ENCODE results near the gene AVPR1B. TPM values are rescaled to one million over a fixed set of nuclear protein-coding genes. Genes with fewer than 3 reads are reported as not detected.

AVPR1B gene
- not detected in 2 replicates for total RNA-seq (2014; rRNA removed; shearing (Covaris generic); ENCODE audit: low replicate concordance)

DNA sequence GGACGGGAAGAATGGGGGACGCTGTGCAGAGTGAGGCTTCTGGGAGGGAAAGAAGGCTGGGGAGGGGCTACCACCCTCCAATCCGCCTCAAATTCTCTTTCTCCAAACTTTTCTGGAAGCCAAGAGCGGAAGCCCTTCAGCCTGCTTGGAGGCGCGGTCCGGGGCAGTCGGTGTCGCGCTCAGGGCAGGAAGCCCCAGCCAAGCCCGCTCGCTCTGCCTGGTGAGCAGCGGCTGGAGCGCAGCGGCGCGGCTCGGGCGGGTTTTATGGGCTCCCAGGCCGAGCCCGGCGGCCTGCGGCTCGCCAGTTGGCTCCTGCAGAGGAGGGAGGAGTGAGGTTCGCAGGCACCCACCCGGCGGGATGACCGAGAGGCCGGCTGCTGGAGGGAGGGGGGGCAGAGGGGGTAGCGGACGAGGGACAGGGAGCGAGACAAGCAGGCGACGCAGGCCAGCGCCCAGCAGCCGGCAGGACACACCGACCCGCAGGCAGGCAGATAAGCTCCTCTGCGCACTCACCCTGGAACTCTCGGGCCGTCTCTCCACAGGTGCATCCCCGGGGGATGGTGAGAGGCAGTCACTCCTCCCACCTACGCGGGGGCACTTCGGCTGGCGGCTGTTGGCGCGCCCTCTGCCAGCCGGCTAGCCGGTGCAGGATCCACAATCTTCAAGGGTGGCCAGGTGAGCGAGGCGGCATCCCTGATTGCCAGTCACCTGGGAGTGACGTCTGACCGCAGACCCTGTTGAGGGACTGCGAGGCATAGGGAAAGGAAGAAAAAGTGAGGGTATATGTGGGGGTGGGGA is at the start of gene AVPR1B:
TSS of gene AVPR1B (minus strand) at position 238 of the 798 bp plus-strand sequence. CDS start 498 bp downstream, outside the sequence.
- Histone ChIP-seq H3K36me3 (ENCODE audit: insufficient read depth, low read length) (no peaks in the 10 kb centered on the region; the same call in 1 of the 2 replicates), H4K20me1 (ENCODE audit: insufficient read depth, low read depth, low read length) (no peaks in the 10 kb centered on the region), H2AFZ (ENCODE audit: low read length) (no peak within 1 kb of the TSS), H3K9me2 (replicated peaks; ENCODE audit: insufficient read depth, low read length) (no peaks in the 10 kb centered on the region), H3K27ac (ENCODE audit: low read length) (no peak within 1 kb of the TSS), H3K4me3 (ENCODE audit: low read length) (no peak within 1 kb of the TSS), H3K4me2 (ENCODE audit: low read depth, low read length, poor library complexity, severe bottlenecking) (no peak within 1 kb of the TSS), H3K9me3 (ENCODE audit: low read length) (peaks cover 9% of the 10 kb centered on the region; the same call in 1 of the 2 replicates), H3K79me2 (ENCODE audit: low read length) (no peaks in the 10 kb centered on the region), H3K27me3 (ENCODE audit: low read length) (0 out of 2 replicates have a peak, but pooled peaks cover 2% of the 10 kb centered on the region), H3K9ac (ENCODE audit: low read length) (no peak within 1 kb of the TSS), H3K4me1 (ENCODE audit: low read length) (no peaks in the 10 kb centered on the region)
- no peak for DNase-seq

DNA sequence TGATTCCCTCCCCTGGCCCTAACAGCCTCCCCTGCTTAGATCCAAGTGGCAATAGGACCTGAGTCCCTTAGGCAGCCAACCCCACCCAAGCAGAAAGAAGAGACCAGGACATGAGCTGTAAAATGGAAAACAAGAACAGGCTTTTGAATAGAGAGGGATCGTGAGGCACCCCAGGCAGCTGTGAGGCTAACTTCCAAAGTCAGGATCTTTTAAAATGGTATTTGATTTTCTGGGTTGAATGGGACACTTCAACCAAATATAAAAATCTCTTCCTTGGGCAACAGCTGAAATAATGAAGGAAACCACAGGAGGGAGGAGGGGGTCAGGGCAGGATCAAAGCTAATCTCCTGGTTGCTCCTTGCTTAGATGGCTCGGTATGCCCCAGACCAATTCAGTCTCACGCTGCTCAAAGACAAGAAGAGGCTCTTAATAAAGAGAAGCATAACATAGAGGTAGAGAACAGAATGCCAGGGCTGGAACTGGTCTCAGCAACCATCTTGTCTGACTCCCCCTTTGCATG is 28.6 kb upstream of the AVPR1B start:
- no peaks in the 10 kb centered on the region for H3K79me2 ChIP-seq (ENCODE audit: low read length)
- no peaks in the 10 kb centered on the region for H3K36me3 ChIP-seq (ENCODE audit: insufficient read depth, low read length)
- H3K27ac ChIP-seq (ENCODE audit: low read length) = no peak overlapping the region
- H2AFZ ChIP-seq (ENCODE audit: low read length) = no peak overlapping the region
- peaks cover 7% of the 10 kb centered on the region; the same call in 1 of the 2 replicates for H3K9me2 ChIP-seq (replicated peaks; ENCODE audit: insufficient read depth, low read length)
- H3K4me1 ChIP-seq (ENCODE audit: low read length) = no peaks in the 10 kb centered on the region
- no peak overlapping the region for H3K4me3 ChIP-seq (ENCODE audit: low read length)
- H4K20me1 ChIP-seq (ENCODE audit: insufficient read depth, low read depth, low read length) = no peaks in the 10 kb centered on the region
- no peak for DNase-seq
- no peak overlapping the region for H3K4me2 ChIP-seq (ENCODE audit: low read depth, low read length, poor library complexity, severe bottlenecking)
- no peaks in the 10 kb centered on the region for H3K9me3 ChIP-seq (ENCODE audit: low read length)
- H3K27me3 ChIP-seq (ENCODE audit: low read length) = no peaks in the 10 kb centered on the region
- no peak overlapping the region for H3K9ac ChIP-seq (ENCODE audit: low read length)

GRCh38 chr1:206144605-206145004 is 27.4 kb upstream of the AVPR1B start:
- no peaks in the 10 kb centered on the region for H4K20me1 ChIP-seq (ENCODE audit: insufficient read depth, low read depth, low read length)
- H3K4me2 ChIP-seq (ENCODE audit: low read depth, low read length, poor library complexity, severe bottlenecking) = no peak overlapping the region
- no peaks in the 10 kb centered on the region for H3K36me3 ChIP-seq (ENCODE audit: insufficient read depth, low read length)
- H3K9ac ChIP-seq (ENCODE audit: low read length) = no peak overlapping the region
- H3K4me3 ChIP-seq (ENCODE audit: low read length) = no peak overlapping the region
- no peaks in the 10 kb centered on the region for H3K9me3 ChIP-seq (ENCODE audit: low read length)
- no peak overlapping the region for H3K27ac ChIP-seq (ENCODE audit: low read length)
- H3K79me2 ChIP-seq (ENCODE audit: low read length) = no peaks in the 10 kb centered on the region
- H3K4me1 ChIP-seq (ENCODE audit: low read length) = no peaks in the 10 kb centered on the region
- no peaks in the 10 kb centered on the region; the same call in 1 of the 2 replicates for H3K9me2 ChIP-seq (replicated peaks; ENCODE audit: insufficient read depth, low read length)
- H2AFZ ChIP-seq (ENCODE audit: low read length) = no peak overlapping the region
- DNase-seq = no peak
- no peaks in the 10 kb centered on the region for H3K27me3 ChIP-seq (ENCODE audit: low read length)

DNA sequence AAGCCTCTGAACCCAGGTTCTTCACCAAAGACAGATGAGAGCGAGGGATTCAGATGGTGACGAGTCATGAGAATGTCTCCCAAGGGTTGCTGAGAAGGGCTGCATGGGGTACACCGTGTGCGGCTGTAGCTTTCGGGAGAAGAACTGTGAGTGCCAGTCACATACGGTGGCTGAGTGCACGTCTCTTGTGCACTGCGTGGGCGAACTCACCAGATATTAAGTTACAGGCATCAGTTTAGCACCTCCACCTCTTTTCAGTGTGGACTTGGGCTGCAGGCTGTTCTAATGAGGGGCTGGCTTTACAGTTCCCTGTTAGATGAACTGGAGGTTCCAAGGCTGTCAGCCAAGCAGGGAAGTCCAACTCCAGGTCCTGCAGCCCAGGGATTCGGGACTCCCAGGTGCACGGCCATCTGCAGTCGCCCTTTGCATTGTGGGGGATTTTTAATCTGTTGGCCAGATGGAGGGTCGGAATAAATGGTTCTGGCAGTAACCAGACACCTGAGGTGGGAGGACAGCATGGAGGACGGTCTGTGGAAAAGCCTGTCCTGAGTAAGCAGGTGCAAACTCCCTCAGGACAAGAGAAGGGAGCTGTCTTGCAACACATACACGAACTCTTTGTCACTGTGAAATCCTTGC is 26.5 kb upstream of the AVPR1B start:
- Histone ChIP-seq H3K4me1 (ENCODE audit: low read length) (no peaks in the 10 kb centered on the region), H3K79me2 (ENCODE audit: low read length) (no peaks in the 10 kb centered on the region), H3K36me3 (ENCODE audit: insufficient read depth, low read length) (no peaks in the 10 kb centered on the region), H3K27ac (ENCODE audit: low read length) (no peak overlapping the region), H3K27me3 (ENCODE audit: low read length) (no peaks in the 10 kb centered on the region), H3K9me2 (replicated peaks; ENCODE audit: insufficient read depth, low read length) (no peaks in the 10 kb centered on the region; the same call in 1 of the 2 replicates), H2AFZ (ENCODE audit: low read length) (no peak overlapping the region), H3K4me2 (ENCODE audit: low read depth, low read length, poor library complexity, severe bottlenecking) (no peak overlapping the region), H4K20me1 (ENCODE audit: insufficient read depth, low read depth, low read length) (no peaks in the 10 kb centered on the region), H3K9ac (ENCODE audit: low read length) (no peak overlapping the region), H3K4me3 (ENCODE audit: low read length) (no peak overlapping the region), H3K9me3 (ENCODE audit: low read length) (no peaks in the 10 kb centered on the region)
- no peak for DNase-seq

GRCh38 chr1:206142770-206143169 is 25.6 kb upstream of the AVPR1B start:
- H3K27ac ChIP-seq (ENCODE audit: low read length) = no peak overlapping the region
- no peaks in the 10 kb centered on the region for H3K9me3 ChIP-seq (ENCODE audit: low read length)
- no peak overlapping the region for H3K9ac ChIP-seq (ENCODE audit: low read length)
- H3K79me2 ChIP-seq (ENCODE audit: low read length) = no peaks in the 10 kb centered on the region
- H3K4me1 ChIP-seq (ENCODE audit: low read length) = no peaks in the 10 kb centered on the region
- H2AFZ ChIP-seq (ENCODE audit: low read length) = no peak overlapping the region
- H3K36me3 ChIP-seq (ENCODE audit: insufficient read depth, low read length) = no peaks in the 10 kb centered on the region
- H3K27me3 ChIP-seq (ENCODE audit: low read length) = no peaks in the 10 kb centered on the region
- no peak overlapping the region for H3K4me3 ChIP-seq (ENCODE audit: low read length)
- no peak overlapping the region for H3K4me2 ChIP-seq (ENCODE audit: low read depth, low read length, poor library complexity, severe bottlenecking)
- no peaks in the 10 kb centered on the region; the same call in 1 of the 2 replicates for H3K9me2 ChIP-seq (replicated peaks; ENCODE audit: insufficient read depth, low read length)
- H4K20me1 ChIP-seq (ENCODE audit: insufficient read depth, low read depth, low read length) = no peaks in the 10 kb centered on the region
- DNase-seq = no peak

GRCh38 chr1:206142011-206142410 is 24.8 kb upstream of the AVPR1B start:
- Histone ChIP-seq H4K20me1 (ENCODE audit: insufficient read depth, low read depth, low read length) (no peaks in the 10 kb centered on the region), H3K79me2 (ENCODE audit: low read length) (no peaks in the 10 kb centered on the region), H3K36me3 (ENCODE audit: insufficient read depth, low read length) (no peaks in the 10 kb centered on the region), H3K9me3 (ENCODE audit: low read length) (no peaks in the 10 kb centered on the region), H3K4me3 (ENCODE audit: low read length) (no peak overlapping the region), H2AFZ (ENCODE audit: low read length) (no peak overlapping the region), H3K27ac (ENCODE audit: low read length) (no peak overlapping the region), H3K4me2 (ENCODE audit: low read depth, low read length, poor library complexity, severe bottlenecking) (no peak overlapping the region), H3K9ac (ENCODE audit: low read length) (no peak overlapping the region), H3K9me2 (replicated peaks; ENCODE audit: insufficient read depth, low read length) (no peaks in the 10 kb centered on the region), H3K27me3 (ENCODE audit: low read length) (no peaks in the 10 kb centered on the region), H3K4me1 (ENCODE audit: low read length) (no peaks in the 10 kb centered on the region)
- no peak for DNase-seq

DNA sequence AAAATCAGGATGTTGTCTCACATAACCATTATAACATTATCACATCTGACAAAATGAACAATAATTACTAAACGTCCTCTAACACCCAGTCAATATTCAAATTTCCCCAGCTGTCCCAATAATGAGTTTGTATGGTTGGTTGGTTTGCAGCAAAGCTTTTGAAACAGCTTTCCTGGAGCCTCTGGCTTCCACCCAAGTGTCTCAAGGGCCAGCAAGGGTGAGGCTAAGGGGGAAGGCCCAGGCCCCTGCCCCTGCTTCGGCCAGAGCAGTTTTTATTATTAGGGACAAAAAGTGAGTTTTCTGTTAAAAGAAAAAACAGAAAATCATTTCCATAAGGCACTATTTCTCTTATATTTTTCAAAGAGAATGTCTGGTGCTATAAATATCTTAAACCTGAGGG is 19.1 kb upstream of the AVPR1B start:
- Histone ChIP-seq H3K79me2 (ENCODE audit: low read length) (no peaks in the 10 kb centered on the region), H3K9ac (ENCODE audit: low read length) (no peak overlapping the region), H3K27ac (ENCODE audit: low read length) (no peak overlapping the region), H3K9me2 (replicated peaks; ENCODE audit: insufficient read depth, low read length) (no peaks in the 10 kb centered on the region), H2AFZ (ENCODE audit: low read length) (no peak overlapping the region), H3K4me3 (ENCODE audit: low read length) (no peak overlapping the region), H3K27me3 (ENCODE audit: low read length) (no peaks in the 10 kb centered on the region), H4K20me1 (ENCODE audit: insufficient read depth, low read depth, low read length) (no peaks in the 10 kb centered on the region), H3K36me3 (ENCODE audit: insufficient read depth, low read length) (no peaks in the 10 kb centered on the region), H3K4me1 (ENCODE audit: low read length) (no peaks in the 10 kb centered on the region; the same call in 1 of the 2 replicates), H3K9me3 (ENCODE audit: low read length) (no peaks in the 10 kb centered on the region), H3K4me2 (ENCODE audit: low read depth, low read length, poor library complexity, severe bottlenecking) (no peak overlapping the region)
- DNase-seq = no peak

DNA sequence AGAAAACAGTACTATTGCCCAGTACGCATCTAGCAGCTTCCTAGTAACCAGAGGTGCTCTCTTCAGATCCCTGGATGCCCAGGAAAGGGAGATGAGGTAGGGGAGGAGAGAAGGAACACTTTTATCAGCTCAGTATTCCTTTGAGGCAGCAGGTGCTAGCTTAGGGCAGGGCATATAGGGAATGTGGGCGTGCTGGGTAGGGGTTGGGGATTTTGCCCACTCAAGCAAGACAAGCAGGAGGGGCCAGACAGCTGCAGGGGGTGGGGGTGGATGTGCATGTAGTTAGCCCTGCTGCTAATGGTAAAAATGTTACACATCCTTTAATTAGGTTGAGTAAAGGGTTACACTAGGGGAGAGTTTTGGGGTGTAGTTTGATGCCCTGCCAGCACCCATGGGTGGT is 18.1 kb upstream of the AVPR1B start:
- H3K9me2 ChIP-seq (replicated peaks; ENCODE audit: insufficient read depth, low read length) = no peaks in the 10 kb centered on the region
- H3K4me1 ChIP-seq (ENCODE audit: low read length) = no peaks in the 10 kb centered on the region; the same call in 1 of the 2 replicates
- no peaks in the 10 kb centered on the region for H4K20me1 ChIP-seq (ENCODE audit: insufficient read depth, low read depth, low read length)
- no peak overlapping the region for H3K9ac ChIP-seq (ENCODE audit: low read length)
- H3K27ac ChIP-seq (ENCODE audit: low read length) = no peak overlapping the region
- no peaks in the 10 kb centered on the region for H3K79me2 ChIP-seq (ENCODE audit: low read length)
- no peak for DNase-seq
- H3K4me2 ChIP-seq (ENCODE audit: low read depth, low read length, poor library complexity, severe bottlenecking) = no peak overlapping the region
- no peaks in the 10 kb centered on the region for H3K27me3 ChIP-seq (ENCODE audit: low read length)
- no peaks in the 10 kb centered on the region for H3K9me3 ChIP-seq (ENCODE audit: low read length)
- no peak overlapping the region for H2AFZ ChIP-seq (ENCODE audit: low read length)
- no peak overlapping the region for H3K4me3 ChIP-seq (ENCODE audit: low read length)
- no peaks in the 10 kb centered on the region for H3K36me3 ChIP-seq (ENCODE audit: insufficient read depth, low read length)
